Amygdala (tissue), 56 donors: ENCODE data around the gene UPK3B.
"Not testable (repeated sequence)": the region's sequence is repeated elsewhere in the genome, so short reads cannot be mapped to it uniquely, and the experiment has no call there.

Experiments
- DNase-seq, 56 donors: peaks; one replicate each; lab custom pipeline; 2025; lab: John Stamatoyannopoulos, UW

UPK3B gene

GRCh38 chr7:76509931-76510877 lies at the start of gene UPK3B:
UPK3B (plus strand) TSS chr7:76510552; CDS start chr7:76510653, 101 bp downstream.
- no peak for DNase-seq

- not testable (repeated sequence) for DNase-seq
Measured at GRCh38 chr7:76460767-76461166, 49.6 kb upstream of the UPK3B start.

GRCh38 chr7:76461464-76462101 lies 48.8 kb upstream of the UPK3B start, which contains the start of gene DTX2:
DTX2 (plus strand) TSS chr7:76461709; CDS start chr7:76480510, 18,801 bp downstream.
- not testable (repeated sequence) for DNase-seq

GRCh38 chr7:76462271-76462882 lies 48.0 kb upstream of the UPK3B start:
- DNase-seq = not testable (repeated sequence)

GRCh38 chr7:76464959-76465358 lies 45.4 kb upstream of the UPK3B start:
- not testable (repeated sequence) for DNase-seq

GRCh38 chr7:76465950-76466349 lies 44.4 kb upstream of the UPK3B start:
- not testable (repeated sequence) for DNase-seq

GRCh38 chr7:76467743-76468404 lies 42.5 kb upstream of the UPK3B start:
- DNase-seq = not testable (repeated sequence)

- not testable (repeated sequence) for DNase-seq
Measured at GRCh38 chr7:76471556-76472221, 38.7 kb upstream of the UPK3B start.

- DNase-seq = not testable (repeated sequence)
Measured at GRCh38 chr7:76473097-76473496, 37.3 kb upstream of the UPK3B start.

- not testable (repeated sequence) for DNase-seq
Measured at GRCh38 chr7:76476280-76476679, 34.1 kb upstream of the UPK3B start.

GRCh38 chr7:76476742-76477474 lies 33.4 kb upstream of the UPK3B start:
- not testable (repeated sequence) for DNase-seq

GRCh38 chr7:76479628-76480027 lies 30.7 kb upstream of the UPK3B start:
- DNase-seq = not testable (repeated sequence)

GRCh38 chr7:76480403-76481253 lies 29.7 kb upstream of the UPK3B start:
- DNase-seq = not testable (repeated sequence)

- not testable (repeated sequence) for DNase-seq
Measured at GRCh38 chr7:76482660-76483059, 27.7 kb upstream of the UPK3B start.

GRCh38 chr7:76483081-76483480 lies 27.3 kb upstream of the UPK3B start:
- not testable (repeated sequence) for DNase-seq

- not testable (repeated sequence) for DNase-seq
Measured at GRCh38 chr7:76484456-76484855, 25.9 kb upstream of the UPK3B start.

- not testable (repeated sequence) for DNase-seq
Measured at GRCh38 chr7:76485822-76486610, 24.3 kb upstream of the UPK3B start.
